GM12865 (cell line): ENCODE data around the gene RAD51C.
A peak's percentile ranks its signal among the peaks of the same experiment; 100 is the strongest.
"Not testable (repeated sequence)": the region's sequence is repeated elsewhere in the genome, so short reads cannot be mapped to it uniquely, and the experiment has no call there.

Source experiments
- DNase-seq: peaks from one replicate; pipeline ENCODE4 v3.0.0; 2010; ENCODE audit warnings: low read depth
- H3K4me3 ChIP-seq: 2 replicates; pipeline ENCODE4 v1.5.1; 2011; ENCODE audit warnings: mild to moderate bottlenecking, low read depth, low read length, control low read depth
- CTCF ChIP-seq: IDR thresholded peaks from 2 replicates; pipeline ENCODE4 v1.5.1; 2011; ENCODE audit warnings: low read length, control low read depth, low read depth, inconsistent platforms; ENCODE audit not compliant: insufficient read depth; ENCODE audit errors: missing control alignments

The RAD51C gene

GRCh38 chr17:58763263-58763662 is 70.9 kb downstream of the RAD51C start:
- DNase-seq, result no peak

GRCh38 chr17:58764373-58764772 is 72.0 kb downstream of the RAD51C start:
- H3K4me3 ChIP-seq, result no peak overlapping the region
- peak; percentile 20 for DNase-seq
- no peak for TF ChIP-seq CTCF

More at GRCh38 chr17:58763263-58763662, 70.9 kb downstream of the RAD51C start:
- no peak overlapping the region for H3K4me3 ChIP-seq
- TF ChIP-seq CTCF, result no peak

- not testable (repeated sequence) for DNase-seq, H3K4me3 ChIP-seq
Measured at GRCh38 chr17:58778482-58778881, 86.1 kb downstream of the RAD51C start.

- TF ChIP-seq CTCF, result no peak
- no peak overlapping the region for H3K4me3 ChIP-seq
- DNase-seq, result no peak
Measured at GRCh38 chr17:58779446-58779845, 87.0 kb downstream of the RAD51C start.

- no peak for TF ChIP-seq CTCF
- DNase-seq, result no peak
- H3K4me3 ChIP-seq, result no peak overlapping the region
Measured at GRCh38 chr17:58783380-58783779, 91.0 kb downstream of the RAD51C start.

GRCh38 chr17:58785097-58785496 is 92.7 kb downstream of the RAD51C start:
- no peak for TF ChIP-seq CTCF
- no peak overlapping the region for H3K4me3 ChIP-seq
- no peak for DNase-seq
